Effector memory CD4-positive, alpha-beta T cell (primary cell): ENCODE data around the gene XRCC5.

Experiments
- DNase-seq, 3 donors: peaks; one replicate each; pipeline ENCODE4 v3.0.0-alpha.2; 2020
- H3K27ac ChIP-seq: 2 replicates; pipeline ENCODE4 v1.7.0; 2013; ENCODE audit warnings: mild to moderate bottlenecking, low read length, moderate library complexity; ENCODE audit not compliant: insufficient read depth, poor library complexity, severe bottlenecking
- H3K27me3 ChIP-seq: replicated peaks from 2 replicates; pipeline ENCODE4 v1.7.0; 2013; ENCODE audit warnings: mild to moderate bottlenecking, low read length; ENCODE audit not compliant: insufficient read depth, control insufficient read depth, poor library complexity, severe bottlenecking
- H3K36me3 ChIP-seq: 2 replicates; pipeline ENCODE4 v1.7.0; 2013; ENCODE audit warnings: mild to moderate bottlenecking, low read length, moderate library complexity; ENCODE audit not compliant: control insufficient read depth, insufficient read depth
- H3K4me1 ChIP-seq: 2 replicates; pipeline ENCODE4 v1.7.0; 2013; ENCODE audit warnings: low read length, mild to moderate bottlenecking; ENCODE audit not compliant: control insufficient read depth, insufficient read depth, poor library complexity, severe bottlenecking
- H3K4me3 ChIP-seq: 2 replicates; pipeline ENCODE4 v1.7.0; 2013; ENCODE audit warnings: low read length, low read depth, mild to moderate bottlenecking; ENCODE audit not compliant: insufficient read depth, poor library complexity, severe bottlenecking
- H3K9me3 ChIP-seq: 2 replicates; pipeline ENCODE4 v1.7.0; 2013; ENCODE audit warnings: mild to moderate bottlenecking, low read length, moderate library complexity; ENCODE audit not compliant: control insufficient read depth

XRCC5 gene

DNA sequence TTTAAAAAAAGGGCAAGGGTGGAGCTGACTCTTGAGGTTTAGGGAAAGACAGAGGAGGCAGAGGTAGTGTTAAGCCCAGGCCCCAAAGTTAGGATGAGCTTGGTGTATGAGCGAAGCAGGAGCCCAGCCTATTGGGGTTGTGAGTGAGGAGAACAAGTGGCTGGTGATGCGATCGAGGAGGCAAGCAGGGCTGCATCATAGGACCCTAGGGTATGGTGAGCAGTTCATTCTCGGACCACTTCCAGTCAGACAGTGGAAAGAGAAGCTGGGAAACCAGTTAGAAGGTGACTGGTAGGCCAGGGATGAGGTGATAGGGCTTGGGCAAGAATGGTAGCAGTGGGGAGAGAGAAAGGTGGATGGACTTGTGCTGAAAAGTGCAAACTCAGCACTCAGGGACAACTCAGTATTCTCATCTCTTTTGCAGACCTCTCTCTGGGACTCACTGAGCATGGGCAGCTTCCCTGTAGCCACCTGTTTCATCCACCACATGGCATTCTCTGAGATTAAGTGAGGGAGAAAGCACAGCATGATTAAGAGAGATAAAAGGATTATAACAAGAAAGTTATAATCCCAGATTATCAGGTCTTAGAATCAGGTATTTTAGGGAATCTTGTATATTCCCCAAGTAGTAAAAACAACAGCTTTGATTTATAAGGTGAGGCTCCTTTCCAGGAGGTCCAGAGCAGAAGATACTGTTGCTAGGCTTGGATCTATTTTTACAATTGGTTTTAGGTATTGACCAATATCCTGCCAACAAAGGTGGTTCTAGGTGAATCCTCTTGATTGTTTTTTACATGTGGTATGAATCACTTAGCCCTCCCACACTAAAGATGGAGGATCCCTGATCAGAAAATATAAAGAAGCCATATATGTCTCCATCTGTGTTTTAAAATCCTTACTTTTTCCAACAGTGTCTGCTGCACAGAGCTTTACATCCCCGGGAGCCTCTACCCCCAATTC lies 38.3 kb downstream of the XRCC5 start:
- no peak for DNase-seq
- H3K27ac ChIP-seq: no peak overlapping the region
- no peaks in the 10 kb centered on the region for H3K9me3 ChIP-seq
- no peaks in the 10 kb centered on the region for H3K4me1 ChIP-seq
- no peak overlapping the region for H3K4me3 ChIP-seq
- peaks cover 71% of the 10 kb centered on the region for H3K36me3 ChIP-seq
- H3K27me3 ChIP-seq: no peaks in the 10 kb centered on the region

- H3K27ac ChIP-seq: no peak overlapping the region
- no peaks in the 10 kb centered on the region for H3K4me1 ChIP-seq
- DNase-seq: no peak
- H3K9me3 ChIP-seq: no peaks in the 10 kb centered on the region
- no peaks in the 10 kb centered on the region for H3K27me3 ChIP-seq
- peaks cover 67% of the 10 kb centered on the region for H3K36me3 ChIP-seq
- H3K4me3 ChIP-seq: no peak overlapping the region
These were observed 39.8 kb downstream of the XRCC5 start for GRCh38 chr2:216148983-216149382.

DNA sequence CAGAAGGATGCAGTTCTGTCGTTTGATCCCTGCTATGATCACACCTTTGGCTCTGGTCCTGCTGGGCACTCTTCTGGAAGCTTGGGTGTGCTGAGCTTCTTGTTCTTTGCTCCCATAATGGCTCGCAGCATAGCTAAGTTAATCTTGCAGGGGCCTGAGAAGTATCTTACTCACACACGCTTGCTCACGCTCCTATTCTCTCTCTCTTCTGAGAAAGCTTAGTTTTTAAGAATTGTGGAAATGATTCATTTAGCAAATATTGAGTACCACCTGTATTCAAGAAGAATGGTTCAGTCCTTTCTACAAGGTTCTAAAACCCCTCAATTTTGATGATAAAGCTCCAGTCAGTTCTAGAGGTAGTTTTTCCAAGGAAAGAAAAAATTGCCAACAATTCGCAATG lies 40.6 kb downstream of the XRCC5 start:
- no peaks in the 10 kb centered on the region for H3K4me1 ChIP-seq
- no peak for DNase-seq
- H3K36me3 ChIP-seq: peaks cover 67% of the 10 kb centered on the region
- no peaks in the 10 kb centered on the region for H3K27me3 ChIP-seq
- H3K4me3 ChIP-seq: no peak overlapping the region
- H3K9me3 ChIP-seq: no peaks in the 10 kb centered on the region
- no peak overlapping the region for H3K27ac ChIP-seq

DNA sequence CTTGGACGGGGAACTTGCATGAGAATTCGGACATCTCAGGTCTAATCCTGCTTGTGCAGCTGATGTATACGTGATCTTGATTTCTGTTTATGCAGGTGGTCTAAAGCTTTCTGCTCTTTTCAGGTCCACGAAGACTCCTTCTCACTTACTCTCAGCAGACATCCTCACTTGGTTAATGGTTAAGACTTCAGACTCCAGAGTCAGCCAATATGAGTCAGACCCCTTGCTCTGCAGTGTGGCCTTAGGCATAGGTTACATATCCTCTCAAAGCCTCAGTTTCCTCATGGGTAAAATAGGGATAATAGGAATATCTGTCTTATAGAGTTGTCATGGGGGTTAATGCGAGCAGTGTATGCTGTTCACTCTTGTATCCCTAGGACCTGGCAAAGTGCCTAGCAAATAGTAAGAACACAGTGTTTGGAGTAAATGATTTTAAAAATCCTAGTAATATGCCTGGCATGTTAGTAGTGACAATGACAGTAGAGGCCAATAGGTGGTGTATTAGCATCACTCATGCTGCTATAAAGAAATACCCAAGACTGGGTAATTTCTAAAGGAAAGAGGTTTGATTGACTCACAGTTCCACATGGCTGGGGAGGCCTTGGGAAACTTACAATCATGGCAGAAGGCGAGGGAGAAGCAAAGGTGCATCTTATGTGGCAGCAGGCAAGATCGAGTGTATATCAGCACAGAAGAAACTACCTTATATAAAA lies 42.3 kb downstream of the XRCC5 start:
- Histone ChIP-seq H3K4me3 (no peak overlapping the region), H3K27me3 (no peaks in the 10 kb centered on the region), H3K36me3 (peaks cover 75% of the 10 kb centered on the region), H3K9me3 (no peaks in the 10 kb centered on the region), H3K4me1 (no peaks in the 10 kb centered on the region), H3K27ac (no peak overlapping the region)
- DNase-seq: no peak

GRCh38 chr2:216155954-216156353 lies 46.8 kb downstream of the XRCC5 start:
- H3K36me3 ChIP-seq: peaks cover 55% of the 10 kb centered on the region
- H3K4me1 ChIP-seq: no peaks in the 10 kb centered on the region
- no peak overlapping the region for H3K27ac ChIP-seq
- no peak overlapping the region for H3K4me3 ChIP-seq
- H3K27me3 ChIP-seq: no peaks in the 10 kb centered on the region
- DNase-seq: no peak
- no peaks in the 10 kb centered on the region for H3K9me3 ChIP-seq

GRCh38 chr2:216156822-216157221 lies 47.7 kb downstream of the XRCC5 start:
- H3K4me1 ChIP-seq: no peaks in the 10 kb centered on the region
- H3K9me3 ChIP-seq: no peaks in the 10 kb centered on the region
- H3K27me3 ChIP-seq: no peaks in the 10 kb centered on the region
- DNase-seq: no peak
- H3K27ac ChIP-seq: no peak overlapping the region
- H3K4me3 ChIP-seq: no peak overlapping the region
- H3K36me3 ChIP-seq: peaks cover 54% of the 10 kb centered on the region

DNA sequence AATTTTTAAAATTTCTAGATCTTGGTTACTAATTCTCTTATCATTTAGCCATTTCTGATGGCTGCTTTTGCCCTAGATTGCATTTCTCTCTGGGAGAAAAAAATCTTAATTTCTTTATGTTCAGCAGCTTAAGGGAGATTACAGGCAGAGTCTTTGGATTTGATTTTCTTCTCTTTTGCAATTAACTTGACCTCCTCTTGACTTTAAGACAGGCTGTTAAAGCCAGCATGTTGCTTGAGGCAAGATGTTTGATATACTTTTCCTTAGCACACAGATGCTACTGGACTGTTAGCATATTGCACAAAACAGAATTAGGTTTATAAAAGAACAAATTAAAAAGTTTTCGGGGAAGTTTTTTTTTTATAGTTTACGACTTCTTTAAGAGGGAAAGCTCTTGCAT lies 50.0 kb downstream of the XRCC5 start:
- Histone ChIP-seq H3K27me3 (no peaks in the 10 kb centered on the region), H3K4me3 (no peak overlapping the region), H3K36me3 (peaks cover 66% of the 10 kb centered on the region), H3K4me1 (no peaks in the 10 kb centered on the region), H3K27ac (no peak overlapping the region), H3K9me3 (no peaks in the 10 kb centered on the region)
- no peak for DNase-seq

GRCh38 chr2:216159646-216160045 lies 50.5 kb downstream of the XRCC5 start:
- Histone ChIP-seq H3K36me3 (peaks cover 66% of the 10 kb centered on the region), H3K27ac (no peak overlapping the region), H3K9me3 (no peaks in the 10 kb centered on the region), H3K4me3 (no peak overlapping the region), H3K27me3 (no peaks in the 10 kb centered on the region), H3K4me1 (no peaks in the 10 kb centered on the region)
- DNase-seq: no peak

DNA sequence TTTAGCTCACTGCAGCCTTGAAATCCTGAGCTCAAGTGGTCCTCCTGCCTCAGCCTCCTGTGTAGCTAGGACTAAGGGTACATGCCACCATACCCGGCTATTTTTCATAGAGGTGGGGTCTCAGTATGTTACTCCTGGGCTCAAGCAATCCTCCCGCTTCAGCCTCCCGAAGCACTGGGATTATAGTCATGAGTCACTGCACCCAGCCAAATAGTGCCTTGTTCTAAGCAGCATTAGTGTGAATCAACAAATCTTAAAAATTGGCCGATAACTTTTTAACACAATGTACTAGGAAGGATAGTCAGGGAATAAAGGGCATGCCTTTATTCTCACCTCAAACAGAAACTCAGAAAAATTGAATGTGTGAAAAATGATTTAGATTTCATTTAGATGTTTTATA lies 51.6 kb downstream of the XRCC5 start:
- H3K27me3 ChIP-seq: no peaks in the 10 kb centered on the region
- no peaks in the 10 kb centered on the region for H3K9me3 ChIP-seq
- no peak overlapping the region for H3K27ac ChIP-seq
- H3K4me1 ChIP-seq: no peaks in the 10 kb centered on the region
- no peak for DNase-seq
- no peak overlapping the region for H3K4me3 ChIP-seq
- peaks cover 67% of the 10 kb centered on the region for H3K36me3 ChIP-seq

GRCh38 chr2:216161967-216162366 lies 52.8 kb downstream of the XRCC5 start:
- Histone ChIP-seq H3K4me1 (no peaks in the 10 kb centered on the region), H3K27me3 (no peaks in the 10 kb centered on the region), H3K36me3 (peaks cover 66% of the 10 kb centered on the region), H3K4me3 (no peak overlapping the region), H3K9me3 (no peaks in the 10 kb centered on the region), H3K27ac (no peak overlapping the region)
- no peak for DNase-seq
